Measurements from ENCODE around the gene TSPAN5. TPM values are rescaled to one million over a fixed set of nuclear protein-coding genes. Genes with fewer than 3 reads are reported as not detected.

The TSPAN5 gene
- total RNA-seq, 1 donor from 2014 or later = 46.7 TPM

- no peak for DNase-seq (ENCODE audit: low read depth, low spot score)
Observed at GRCh38 chr4:98586962-98587354, 71.5 kb downstream of the TSPAN5 start.

DNA sequence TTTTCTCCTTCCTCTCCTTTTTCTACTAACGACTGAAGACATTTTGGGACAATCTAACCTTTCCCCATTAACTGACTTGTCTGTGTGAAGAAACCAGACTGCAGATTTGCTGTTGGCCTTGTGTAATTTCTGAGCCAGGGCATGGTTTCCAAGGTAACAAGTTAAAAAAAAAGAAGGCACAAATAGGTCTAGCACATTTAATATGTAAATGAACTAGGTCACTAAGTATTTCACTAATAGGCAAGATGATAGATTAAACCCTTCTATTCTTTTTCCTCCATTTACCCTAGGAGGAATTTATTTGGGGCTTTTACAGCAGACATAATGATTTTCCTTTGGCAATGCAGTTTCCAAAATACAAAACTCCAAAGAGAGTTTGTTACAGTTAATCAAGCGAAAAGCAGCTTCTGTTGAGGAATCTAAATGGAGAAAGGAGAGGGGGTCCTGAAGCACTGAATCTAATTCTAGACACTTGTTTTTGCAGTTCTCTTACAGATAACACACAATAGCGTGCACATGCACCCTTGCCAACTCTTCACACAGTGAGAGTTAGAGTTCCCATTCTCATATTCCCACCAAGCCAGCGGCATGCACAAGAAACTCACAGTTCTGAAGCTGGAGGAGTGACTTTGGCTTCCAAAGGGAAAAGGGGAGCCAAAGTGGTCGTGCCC, 72.0 kb downstream of the TSPAN5 start:
- no peak for DNase-seq (ENCODE audit: low read depth, low spot score)

DNA sequence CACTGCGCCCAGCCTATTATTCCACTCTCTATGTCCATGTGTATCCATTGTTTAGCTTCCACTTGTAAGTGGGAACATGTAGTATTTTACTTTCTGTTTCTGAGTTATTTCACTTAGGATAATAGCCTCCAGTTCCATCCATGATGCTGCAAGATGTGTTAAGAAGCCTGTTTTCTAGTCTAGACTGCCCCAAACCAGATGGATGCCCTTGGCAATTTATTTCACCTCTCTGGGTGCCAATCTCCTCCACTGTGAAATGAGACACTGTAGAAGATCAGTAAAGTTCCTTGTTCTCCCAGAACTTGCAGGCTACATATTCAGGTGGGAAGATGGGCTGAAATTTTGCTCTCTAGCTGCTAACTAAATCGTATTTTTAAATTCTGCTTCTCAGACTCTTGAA, 72.8 kb downstream of the TSPAN5 start:
- no peak for DNase-seq (ENCODE audit: low read depth, low spot score)

- no peak for DNase-seq (ENCODE audit: low read depth, low spot score)
Observed at GRCh38 chr4:98584265-98584664, 74.1 kb downstream of the TSPAN5 start.

- DNase-seq (ENCODE audit: low read depth, low spot score) = no peak
Observed at GRCh38 chr4:98583265-98583664, 75.1 kb downstream of the TSPAN5 start.

- no peak for DNase-seq (ENCODE audit: low read depth, low spot score)
Observed at GRCh38 chr4:98581126-98581525, 77.3 kb downstream of the TSPAN5 start.

DNA sequence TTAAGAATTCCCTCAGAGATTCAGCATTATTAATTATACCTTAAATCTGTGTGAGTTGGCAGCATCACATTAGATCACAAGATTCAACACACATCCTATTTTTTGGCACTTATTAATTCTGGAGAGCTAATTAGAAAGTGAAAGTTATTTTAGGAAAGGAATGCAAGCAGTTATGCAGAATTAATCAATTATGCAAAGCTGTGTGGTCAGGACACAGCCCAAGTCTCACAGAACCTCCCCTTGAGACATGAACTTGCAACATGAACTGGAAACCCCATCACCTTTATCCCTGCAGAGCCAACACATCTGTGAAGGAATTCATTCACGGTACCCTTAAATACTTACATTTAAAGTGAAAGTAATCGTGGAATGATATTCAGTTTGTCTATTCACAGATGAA, 80.5 kb downstream of the TSPAN5 start:
- DNase-seq (ENCODE audit: low read depth, low spot score) = no peak

DNA sequence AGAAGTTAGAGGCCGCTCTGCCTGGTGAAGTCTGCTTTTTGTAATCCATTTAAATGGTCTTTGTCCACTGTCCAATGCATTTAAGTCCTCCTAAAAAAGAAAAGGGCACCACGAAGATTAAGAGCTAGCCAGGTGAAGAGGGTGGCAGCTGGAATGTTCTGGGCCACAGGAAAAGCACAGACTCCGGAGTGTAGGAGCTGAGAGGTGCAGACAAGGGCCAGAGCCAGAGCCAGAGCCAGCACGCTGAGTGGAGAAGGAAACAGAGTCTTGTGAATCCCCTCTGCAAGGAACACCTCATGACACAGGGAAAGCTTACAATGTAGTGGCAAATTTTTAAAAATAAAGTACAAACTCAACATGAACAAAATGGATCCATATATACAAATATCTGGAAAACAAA, 83.6 kb downstream of the TSPAN5 start:
- no peak for DNase-seq (ENCODE audit: low read depth, low spot score)

GRCh38 chr4:98573791-98574190, 84.6 kb downstream of the TSPAN5 start:
- no peak for DNase-seq (ENCODE audit: low read depth, low spot score)

DNA sequence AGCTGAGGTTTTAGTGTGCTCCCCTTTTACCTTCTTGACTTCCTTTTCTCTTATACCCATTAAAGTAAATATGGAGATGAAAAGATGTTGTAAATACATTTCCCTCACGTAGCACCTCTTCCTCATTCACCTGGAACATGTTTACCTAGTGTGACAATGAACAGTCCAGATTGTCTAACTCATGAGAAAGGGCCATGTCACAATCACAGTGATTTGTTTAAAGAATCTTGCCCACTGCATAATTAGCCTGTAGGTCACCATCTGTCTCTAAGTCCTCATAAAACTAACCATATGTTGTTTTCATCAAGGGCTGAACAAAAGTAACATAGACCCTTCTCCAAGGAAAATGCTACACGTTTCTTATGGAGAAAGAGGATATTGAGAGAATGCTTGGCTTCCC, 85.7 kb downstream of the TSPAN5 start:
- no peak for DNase-seq (ENCODE audit: low read depth, low spot score)

DNA sequence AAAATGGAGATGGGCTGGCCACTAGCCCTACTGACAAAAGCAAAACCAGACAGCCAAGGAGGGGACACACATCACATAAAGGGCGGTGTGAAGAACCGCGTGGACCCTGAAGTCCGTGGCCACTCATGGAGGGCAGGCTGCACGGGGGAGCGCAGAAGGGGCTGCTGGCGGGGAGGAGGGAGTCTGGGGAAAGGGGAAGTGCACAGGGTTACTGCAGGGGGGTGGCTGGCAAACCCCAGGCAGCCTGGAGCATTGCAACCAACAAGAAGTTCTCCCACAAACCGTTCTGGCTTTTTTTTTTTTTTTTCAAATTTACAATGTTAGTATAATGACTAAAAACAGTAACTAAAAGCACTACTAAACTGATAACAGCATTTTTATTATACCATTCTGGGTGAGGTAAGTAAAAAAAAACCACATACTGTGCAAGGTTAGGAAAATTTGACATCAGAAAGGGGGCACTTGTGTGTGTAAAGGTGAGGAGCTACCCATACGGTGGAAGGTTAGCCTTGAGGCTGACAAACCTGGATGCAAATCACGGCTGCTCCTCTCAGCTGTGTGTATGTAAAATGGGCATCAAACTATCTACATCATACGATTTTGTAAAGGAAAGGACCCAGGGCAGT, 87.1 kb downstream of the TSPAN5 start:
- DNase-seq (ENCODE audit: low read depth, low spot score) = no peak

GRCh38 chr4:98570151-98570797, 88.1 kb downstream of the TSPAN5 start:
- DNase-seq (ENCODE audit: low read depth, low spot score) = no peak

- DNase-seq (ENCODE audit: low read depth, low spot score) = no peak
Observed at GRCh38 chr4:98568941-98569663, 89.3 kb downstream of the TSPAN5 start.

DNA sequence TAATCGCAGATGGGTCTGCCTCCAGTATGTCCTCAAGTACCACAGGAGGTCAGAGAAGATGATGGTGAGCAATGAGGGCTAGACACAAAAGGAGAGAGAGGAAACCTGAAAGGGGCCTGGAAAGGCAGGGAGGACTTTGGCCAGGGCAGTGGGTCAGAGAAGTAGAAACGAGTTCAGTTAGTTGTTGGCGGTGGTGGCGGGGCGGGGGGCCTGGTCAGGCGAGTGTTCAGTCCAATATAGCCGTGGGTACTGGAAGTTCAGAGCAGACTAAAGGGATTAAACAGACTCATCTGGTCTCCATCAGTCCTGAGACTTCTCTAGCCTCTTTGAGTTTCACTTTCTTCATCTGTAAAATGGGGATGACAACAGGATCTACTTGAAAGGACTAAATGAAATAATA, 90.8 kb downstream of the TSPAN5 start:
- no peak for DNase-seq (ENCODE audit: low read depth, low spot score)

- DNase-seq (ENCODE audit: low read depth, low spot score) = no peak
Observed at GRCh38 chr4:98566361-98567008, 91.9 kb downstream of the TSPAN5 start.

DNA sequence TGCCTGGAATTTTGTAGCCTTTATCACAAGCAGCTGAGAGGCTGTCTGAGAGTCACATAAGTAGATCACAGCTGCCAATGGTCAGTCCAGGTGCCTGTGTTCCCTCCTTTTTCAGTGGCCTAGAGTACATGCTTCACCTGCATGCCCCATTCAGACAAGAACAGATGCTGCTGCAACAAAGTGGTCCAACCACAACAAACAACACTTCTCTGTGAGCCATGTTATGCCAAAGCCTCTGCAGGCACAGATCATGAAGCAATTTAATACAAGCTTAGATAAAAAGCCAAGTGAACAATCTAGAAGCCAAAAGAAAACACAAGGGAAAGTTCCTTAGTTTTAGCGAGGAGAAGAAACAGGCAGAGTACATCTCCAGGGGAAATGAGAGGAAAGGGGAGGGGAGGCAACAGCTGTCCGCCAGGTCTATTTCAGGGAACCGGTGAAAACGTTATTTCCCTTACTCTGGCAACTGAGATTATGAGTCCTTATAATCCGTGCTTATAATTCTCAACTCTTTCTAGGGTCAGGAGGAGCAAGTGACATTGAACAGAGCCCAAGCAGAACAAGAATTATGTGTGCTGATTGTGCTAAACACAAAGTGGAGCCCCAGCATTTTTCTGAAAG, 92.6 kb downstream of the TSPAN5 start:
- no peak for DNase-seq (ENCODE audit: low read depth, low spot score)

- no peak for DNase-seq (ENCODE audit: low read depth, low spot score)
Observed at GRCh38 chr4:98564852-98565251, 93.6 kb downstream of the TSPAN5 start.

DNA sequence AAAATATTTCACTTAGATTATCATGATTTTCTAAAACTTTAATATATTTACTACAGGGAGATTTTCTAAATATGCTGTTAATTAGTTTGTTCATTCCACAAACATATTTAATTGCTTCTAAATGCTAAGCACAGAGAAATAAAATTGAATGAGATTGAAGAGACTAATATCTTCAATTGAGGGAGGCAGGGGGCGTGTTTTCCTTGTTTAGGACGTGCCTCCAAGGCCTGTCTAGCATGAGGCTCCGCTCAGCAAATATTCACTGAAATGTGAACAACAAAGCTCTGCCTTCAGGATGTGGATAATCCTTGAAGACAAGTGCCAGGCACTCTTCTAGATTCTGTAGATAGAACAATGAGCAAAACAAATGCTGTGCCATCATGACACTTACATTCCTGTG, 98.1 kb downstream of the TSPAN5 start:
- DNase-seq (ENCODE audit: low read depth, low spot score) = no peak

- DNase-seq (ENCODE audit: low read depth, low spot score) = no peak
Observed at GRCh38 chr4:98558471-98559169, 99.8 kb downstream of the TSPAN5 start.

DNA sequence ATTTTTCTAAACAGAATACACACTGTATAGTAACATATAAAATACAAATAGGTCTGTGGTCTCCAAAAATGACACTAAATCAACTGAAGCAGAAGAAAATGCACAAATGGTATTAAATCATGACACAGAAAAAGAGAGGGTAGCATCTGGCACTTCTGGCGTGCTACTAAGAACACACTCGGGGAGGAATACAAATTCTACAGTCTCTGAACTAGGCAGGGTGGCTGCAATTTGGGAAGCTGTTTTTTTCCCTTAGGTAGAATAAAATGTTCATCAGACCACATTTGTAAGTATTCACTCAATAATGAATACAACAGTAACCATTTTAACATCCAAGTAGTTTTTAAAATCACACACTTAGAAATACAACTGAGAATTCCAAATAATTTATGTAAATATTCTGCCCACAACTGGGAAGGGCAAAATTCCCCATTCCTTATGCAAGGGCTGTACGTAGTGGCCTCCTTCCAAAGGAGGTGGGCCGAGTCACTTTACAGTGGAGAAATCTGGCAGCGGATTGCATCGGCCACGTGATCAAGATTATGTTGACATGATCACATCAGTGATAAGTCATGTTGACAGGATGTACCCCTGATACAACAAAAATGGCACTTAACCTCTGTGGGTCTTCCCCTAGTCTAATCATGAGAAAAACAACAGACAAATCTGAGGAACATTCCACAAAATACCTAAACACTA, 101.1 kb downstream of the TSPAN5 start:
- DNase-seq (ENCODE audit: low read depth, low spot score) = no peak

Data from pulmonary artery endothelial cell (primary cell).